H1 (cell line): Measurements from ENCODE around the gene GGA1. TPM values are rescaled to one million over a fixed set of nuclear protein-coding genes. Genes with fewer than 3 reads are reported as not detected.

Experiments used
- CTCF ChIA-PET: fragments of 300-600 bp; sonication (Branson Sonifier 250); formaldehyde crosslinking; loops from one replicate; lab custom pipeline; 2021; ENCODE audit not compliant: partially characterized antibody; lab: Charles Lee
- POLR2A ChIA-PET: fragments of 300-600 bp; sonication (Branson Sonifier 250); formaldehyde crosslinking; loops from one replicate; lab custom pipeline; 2021; ENCODE audit warnings: inconsistent platforms; ENCODE audit not compliant: partially characterized antibody; lab: Charles Lee
- DNase-seq, 2 experiments: peaks; one replicate each; pipeline versions ENCODE4 v3.0.0 to v3.0.0-alpha.2; 2010 to 2022; ENCODE audit warnings: low spot score in 2 of 2, low read depth in 1 of 2, mixed read lengths in 1 of 2
- FAIRE-seq: peaks from 2 replicates; lab custom pipeline; 2011; peaks lifted over from hg19 to GRCh38; lab: Jason Lieb, UNC
- H2AFZ ChIP-seq: 2 replicates; pipeline ENCODE4 v1.8.1; 2012; ENCODE audit warnings: low read length, inconsistent platforms
- H2AK5ac ChIP-seq: 2 replicates; pipeline ENCODE4 v1.6.1; 2013; ENCODE audit warnings: low read depth, low read length
- H2BK120ac ChIP-seq: replicated peaks from 2 replicates; pipeline ENCODE3; 2013; ENCODE audit warnings: low read depth, low read length, inconsistent platforms
- H2BK12ac ChIP-seq: 2 replicates; pipeline ENCODE4 v1.6.1; 2013; ENCODE audit warnings: low read depth, low read length
- H2BK15ac ChIP-seq: 2 replicates; pipeline ENCODE4 v1.6.1; 2013; ENCODE audit warnings: low read length
- H2BK20ac ChIP-seq: 2 replicates; pipeline ENCODE4 v1.6.1; 2013; ENCODE audit warnings: low read length
- H2BK5ac ChIP-seq: 2 replicates; pipeline ENCODE4 v1.6.1; 2013; ENCODE audit warnings: low read depth, low read length
- H3K14ac ChIP-seq: 2 replicates; pipeline ENCODE4 v1.6.1; 2013; ENCODE audit warnings: inconsistent platforms; ENCODE audit not compliant: insufficient read length
- H3K18ac ChIP-seq: 2 replicates; pipeline ENCODE4 v1.6.1; 2013; ENCODE audit warnings: low read length; ENCODE audit errors: extremely low read depth
- H3K23ac ChIP-seq: 2 replicates; pipeline ENCODE4 v1.6.1; 2013; ENCODE audit warnings: inconsistent platforms; ENCODE audit not compliant: insufficient read length
- H3K23me2 ChIP-seq: 2 replicates; pipeline ENCODE4 v1.6.1; 2013; ENCODE audit warnings: low read depth, low read length
- H3K27ac ChIP-seq: 2 replicates; pipeline ENCODE4 v1.6.1; 2011; ENCODE audit warnings: low read depth, low read length, inconsistent platforms
- H3K27me3 ChIP-seq, 4 experiments: replicated peaks in 1 of 4; 1 replicate in 1 of 4; 2 replicates in 3 of 4; pipeline versions ENCODE4 v1.6.1 to v1.8.1; 2011 to 2013; ENCODE audit warnings: low read length in 3 of 4, mild to moderate bottlenecking in 3 of 4, inconsistent platforms in 2 of 4, mixed read lengths in 2 of 4, moderate library complexity in 1 of 4; ENCODE audit not compliant: control insufficient read depth in 3 of 4, insufficient read depth in 3 of 4; ENCODE audit errors: extremely low read depth in 1 of 4
- H3K36me3 ChIP-seq, 4 experiments: 2 replicates each; pipeline versions ENCODE4 v1.6.1 to v1.8.1; 2011 to 2013; ENCODE audit warnings: mild to moderate bottlenecking in 4 of 4, low read length in 3 of 4, moderate library complexity in 2 of 4, control low read depth in 1 of 4, inconsistent platforms in 1 of 4; ENCODE audit not compliant: insufficient read depth in 4 of 4, control insufficient read depth in 2 of 4
- H3K4ac ChIP-seq: replicated peaks from 2 replicates; pipeline ENCODE3; 2013; ENCODE audit warnings: low read length, low read depth, mixed read lengths, inconsistent platforms; ENCODE audit not compliant: insufficient read length
- H3K4me1 ChIP-seq, 4 experiments: replicated peaks in 1 of 4; 1 replicate in 1 of 4; 2 replicates in 3 of 4; pipeline versions ENCODE4 v1.6.1 to v1.8.1; 2011 to 2013; ENCODE audit warnings: low read length in 3 of 4, inconsistent platforms in 2 of 4, mixed read lengths in 1 of 4; ENCODE audit not compliant: insufficient read depth in 4 of 4, control insufficient read depth in 3 of 4
- H3K4me2 ChIP-seq, 2 experiments: 2 replicates each; pipeline versions ENCODE4 v1.6.1 to v1.8.1; 2011 to 2013; ENCODE audit warnings: low read depth in 2 of 2, low read length in 2 of 2, control low read depth in 1 of 2, inconsistent platforms in 1 of 2, mild to moderate bottlenecking in 1 of 2; ENCODE audit not compliant: insufficient read depth in 1 of 2
- H3K4me3 ChIP-seq, 4 experiments: fragments of 200-600, 300-600 bp in 1 of 4; sonication (generic), shearing (Covaris generic), sonication (Bioruptor Twin) in 1 of 4; 2 replicates each; pipeline versions ENCODE4 v1.5.1 to v1.8.1; 2011 to 2016; ENCODE audit warnings: low read length in 4 of 4, low read depth in 3 of 4, control low read depth in 2 of 4, inconsistent platforms in 2 of 4, mild to moderate bottlenecking in 2 of 4, mixed read lengths in 1 of 4, moderate library complexity in 1 of 4; ENCODE audit not compliant: insufficient read depth in 2 of 4; ENCODE audit errors: extremely low read depth in 1 of 4
- H3K56ac ChIP-seq: replicated peaks from 2 replicates; pipeline ENCODE3; 2013; ENCODE audit warnings: low read depth, mild to moderate bottlenecking, mixed read lengths, low read length, inconsistent platforms; ENCODE audit not compliant: insufficient read length
- H3K79me1 ChIP-seq: 2 replicates; pipeline ENCODE4 v1.6.1; 2013; ENCODE audit warnings: low read depth, low read length, control low read depth
- H3K79me2 ChIP-seq, 2 experiments: 2 replicates each; pipeline versions ENCODE4 v1.6.1 to v1.8.1; 2012 to 2013; ENCODE audit warnings: low read length in 2 of 2, mild to moderate bottlenecking in 2 of 2, inconsistent platforms in 1 of 2; ENCODE audit not compliant: insufficient read depth in 2 of 2, control insufficient read depth in 1 of 2
- H3K9ac ChIP-seq, 4 experiments: replicated peaks in 1 of 4; 1 replicate in 1 of 4; 2 replicates in 3 of 4; pipeline versions ENCODE4 v1.6.1 to v1.8.1; 2011 to 2013; ENCODE audit warnings: low read depth in 3 of 4, low read length in 3 of 4, control low read depth in 2 of 4, mild to moderate bottlenecking in 2 of 4, moderate library complexity in 2 of 4, inconsistent platforms in 1 of 4; ENCODE audit errors: extremely low read depth in 1 of 4
- H3K9me3 ChIP-seq, 2 experiments: 2 replicates each; pipeline versions ENCODE4 v1.6.1 to v1.8.1; 2012 to 2013; ENCODE audit warnings: mild to moderate bottlenecking in 2 of 2, moderate library complexity in 2 of 2, control low read depth in 1 of 2, inconsistent platforms in 1 of 2, low read depth in 1 of 2, low read length in 1 of 2, mixed read lengths in 1 of 2; ENCODE audit not compliant: insufficient read depth in 2 of 2
- H4K20me1 ChIP-seq, 2 experiments: replicated peaks in 1 of 2; 2 replicates each; pipeline versions ENCODE3 to v1.8.1; 2011 to 2013; ENCODE audit warnings: inconsistent platforms in 2 of 2, low read length in 2 of 2, mild to moderate bottlenecking in 1 of 2; ENCODE audit not compliant: insufficient read depth in 2 of 2, control insufficient read depth in 1 of 2
- H4K5ac ChIP-seq: 2 replicates; pipeline ENCODE4 v1.6.1; 2013; ENCODE audit warnings: low read length, low read depth, mixed read lengths, inconsistent platforms; ENCODE audit not compliant: insufficient read length
- H4K8ac ChIP-seq: 2 replicates; pipeline ENCODE4 v1.8.0; 2013; ENCODE audit warnings: mild to moderate bottlenecking, moderate library complexity, low read length, inconsistent platforms; ENCODE audit not compliant: insufficient read depth; ENCODE audit errors: extremely low read depth
- H4K91ac ChIP-seq: replicated peaks from 2 replicates; pipeline ENCODE3; 2013; ENCODE audit warnings: low read length, mixed read lengths, inconsistent platforms; ENCODE audit not compliant: insufficient read length
- CHD1 ChIP-seq: IDR thresholded peaks from 2 replicates; pipeline ENCODE4 v1.6.1; 2012; ENCODE audit warnings: low read depth, low read length, improper control_type of control experiment
- CTCF ChIP-seq, 3 experiments: IDR thresholded peaks; 1 replicate in 2 of 3; 2 replicates in 1 of 3; pipeline versions ENCODE4 v1.5.1 to v1.6.1; 2011; ENCODE audit warnings: low read length in 3 of 3, mild to moderate bottlenecking in 3 of 3, inconsistent platforms in 2 of 3, low read depth in 1 of 3, moderate library complexity in 1 of 3; ENCODE audit not compliant: insufficient read depth in 1 of 3; ENCODE audit errors: control extremely low read depth in 1 of 3
- RAD21 ChIP-seq, 2 experiments: IDR thresholded peaks in 1 of 2; conservative IDR thresholded peaks in 1 of 2; 2 replicates each; pipeline ENCODE4 v1.6.1; 2011; ENCODE audit warnings: low read depth in 2 of 2, low read length in 2 of 2, improper control_type of control experiment in 1 of 2, inconsistent platforms in 1 of 2, mild to moderate bottlenecking in 1 of 2, moderate library complexity in 1 of 2
- SIN3A ChIP-seq, 2 experiments: IDR thresholded peaks in 1 of 2; conservative IDR thresholded peaks in 1 of 2; 2 replicates each; pipeline ENCODE4 v1.6.1; 2011 to 2012; ENCODE audit warnings: low read length in 2 of 2, improper control_type of control experiment in 1 of 2, low read depth in 1 of 2, mild to moderate bottlenecking in 1 of 2
- WGBS, 2 experiments: shearing (Covaris generic) in 1 of 2; methylation state at CpG; one replicate each; pipeline versions ENCODE4 v1.1.6 to v1.1.7; 2013 to 2015; ENCODE audit warnings: low lambda C conversion rate in 2 of 2, mixed read lengths in 2 of 2, inconsistent platforms in 1 of 2, low coverage in 1 of 2, missing lambda C conversion rate in 1 of 2; ENCODE audit not compliant: insufficient replicate concordance in 2 of 2, insufficient coverage in 1 of 2, insufficient read length in 1 of 2; ENCODE audit errors: extremely low coverage in 1 of 2, missing lambda C conversion rate in 1 of 2; 5-methylcytosine and 5-hydroxymethylcytosine counted together
- polyA plus RNA-seq, 7 experiments: library from polyadenylated mRNA; depleted of rRNA in 3 of 7; stranded (reverse) in 5 of 7; unstranded in 2 of 7; fragments of >200 nt in 5 of 7; fragments of 200-250 nt in 2 of 7; gene quantifications; 1 replicate in 5 of 7; 2 replicates in 1 of 7; 4 replicates in 1 of 7; pipeline versions ENCODE4 v1.2.1 to v1.2.3, GENCODE V29; 2011 to 2013; ENCODE audit warnings: missing spikeins in 2 of 7, mixed read lengths in 2 of 7
- total RNA-seq: library from RNA; stranded (reverse); fragmentation: NEBNext Ultra II Directional; extraction: Animal tissue kit (Norgen Biotek cat#: 25700); gene quantifications from 2 replicates; pipeline ENCODE4 v1.2.1, GENCODE V29; 2021

Gene GGA1
- total and polyA plus RNA-seq, 2 of the 8 experiments (the other 6 are each of a cell fraction or from before 2014, with no cell fraction given): 49.3 to 57.2 TPM

- no peaks in the 10 kb centered on the region for H3K23me2 ChIP-seq
- H3K4me2 ChIP-seq: no peak overlapping the region
- no peak overlapping the region for H3K4me3 ChIP-seq
- no peak overlapping the region; the same call in none of the 2 replicates for H4K8ac ChIP-seq
- H3K18ac ChIP-seq: no peak overlapping the region; the same call in 1 of the 2 replicates
- no peak overlapping the region for H4K5ac ChIP-seq
- TF ChIP-seq CTCF (IDR thresholded peaks at IDR 0.05; ENCODE audit: control extremely low read depth in 1 of 3, insufficient read depth in 1 of 3, low read depth in 1 of 3, low read length in 3 of 3): peak; percentile 50 to 72 (median 69)
- TF ChIP-seq CHD1: no peak
- TF ChIP-seq SIN3A (conservative IDR thresholded peaks at IDR 0.05 in 1 of 2, IDR thresholded peaks at IDR 0.05 in 1 of 2; ENCODE audit: low read depth in 1 of 2, low read length in 2 of 2): 0 out of 4 replicates have a peak, but pooled peaks of 1 of the 2 experiments have one; percentile 33
- peak; percentile 60 to 72 for TF ChIP-seq RAD21 (IDR thresholded peaks at IDR 0.05 in 1 of 2, conservative IDR thresholded peaks at IDR 0.05 in 1 of 2; ENCODE audit: low read depth in 2 of 2, low read length in 2 of 2)
- H3K4ac ChIP-seq: no peak overlapping the region
- H3K23ac ChIP-seq: no peak overlapping the region
- H2AFZ ChIP-seq: no peak overlapping the region
- no peaks in the 10 kb centered on the region for H3K79me2 ChIP-seq
- peak in 1 of 2 experiments; percentile 95 for DNase-seq
- WGBS, 2 experiments: 82% methylated on average over 18 of the region's 22 CpGs; no CpG with 5 or more reads in 1 of the 2 experiments
- no peaks in the 10 kb centered on the region for H3K27me3 ChIP-seq
- H3K56ac ChIP-seq: no peak overlapping the region
- H2BK5ac ChIP-seq: peak overlapping the region; percentile 79
- no peaks in the 10 kb centered on the region for H3K9me3 ChIP-seq
- no peak overlapping the region for H3K9ac ChIP-seq
- peaks cover 0 to 3% of the 10 kb centered on the region in 2 experiments for H4K20me1 ChIP-seq
- H2AK5ac ChIP-seq: no peak overlapping the region
- no peak overlapping the region for H2BK15ac ChIP-seq
- H4K91ac ChIP-seq: no peak overlapping the region
- no peak overlapping the region for H2BK120ac ChIP-seq
- ChIA-PET POLR2A (interaction anchor here (1.2 to 7.6 kb wide), 5 partner anchors 9 to 158 kb away, joined by 3 to 63 read pairs (median 4); partner anchors contain the start of genes GGA1 and SH3BP1), CTCF (interaction anchor here (0.6 to 7.9 kb wide), 10 partner anchors 8 to 195 kb away, joined by 3 to 49 read pairs (median 5); partner anchors contain the start of genes NOL12 and SH3BP1)
- 0 out of 2 replicates have a peak, but pooled peaks cover 2% of the 10 kb centered on the region for H3K79me1 ChIP-seq
- 0 out of 2 replicates have a peak overlapping the region, but pooled peaks have one; percentile 44 for H2BK12ac ChIP-seq
- H3K4me1 ChIP-seq: peaks cover 0 to 3% (median 0%) of the 10 kb centered on the region in 4 experiments; a peak in 3 of 7 replicates
- peaks cover 4 to 17% (median 12%) of the 10 kb centered on the region in 4 experiments; a peak in 6 of 8 replicates for H3K36me3 ChIP-seq
- no peak overlapping the region for H2BK20ac ChIP-seq
- no peak overlapping the region for H3K14ac ChIP-seq
- no peak overlapping the region for H3K27ac ChIP-seq
- FAIRE-seq: no peak
Observed at GRCh38 chr22:37623075-37624016, 14.7 kb downstream of the GGA1 start.
